GM19438 (cell line): ENCODE measurements around the gene GAK.
A peak's percentile ranks its signal among the peaks of the same experiment; 100 is the strongest.
"Not testable (repeated sequence)": the region's sequence is repeated elsewhere in the genome, so short reads cannot be mapped to it uniquely, and the experiment has no call there.

Source experiments
- ATAC-seq: cut with Tn5 transposase; IDR thresholded peaks from one replicate; pipeline ENCODE4 v1.9.1; 2021; ENCODE audit warnings: low read depth; ENCODE audit not compliant: unreplicated experiment

The GAK gene

DNA sequence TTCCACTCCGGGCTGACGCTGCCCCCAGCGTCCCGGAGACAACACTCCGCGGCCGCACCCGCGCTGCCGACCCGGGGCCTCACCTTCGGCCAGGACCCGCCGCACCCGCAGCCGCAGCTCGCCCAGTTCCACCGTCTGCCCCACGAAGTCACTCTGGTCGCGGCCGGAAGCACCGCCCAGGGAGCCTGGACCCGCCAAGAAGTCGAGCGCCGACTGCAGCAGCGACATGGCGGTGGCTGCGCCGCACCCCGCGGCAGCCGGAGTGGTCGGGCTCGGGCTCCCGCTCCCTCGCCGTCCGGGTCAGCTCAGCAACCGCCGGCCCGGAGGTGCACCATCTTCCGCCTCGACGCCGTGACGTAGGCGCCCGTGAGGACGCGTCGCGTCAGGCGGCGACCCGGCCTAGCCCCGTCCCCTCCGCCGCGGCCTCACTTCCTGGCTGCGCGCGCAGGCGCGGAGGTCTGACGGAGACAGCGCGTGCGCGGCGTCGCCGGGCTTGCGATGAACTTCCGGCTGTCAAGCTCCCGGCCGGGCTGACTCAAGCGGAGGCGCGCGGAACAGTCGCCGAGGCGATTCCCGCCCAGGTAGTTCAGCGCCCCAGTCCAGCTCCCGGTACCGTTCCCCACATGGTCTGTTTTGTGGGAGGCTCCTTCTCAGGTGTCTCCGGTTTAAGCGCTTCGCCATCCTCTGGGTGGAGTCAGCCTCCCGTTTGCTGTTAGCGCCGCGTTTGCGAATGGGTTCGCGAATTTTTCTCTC lies at the start of gene GAK, which contains the start of gene TMEM175:
TSS of gene GAK (minus strand) at position 357 of the 753 bp plus-strand sequence. CDS start at position 228, 129 bp downstream.
TSS of gene TMEM175 (plus strand) at position 501 of the 753 bp plus-strand sequence. CDS start 15,280 bp downstream, outside the sequence.
- peak; percentile 75 for ATAC-seq

DNA sequence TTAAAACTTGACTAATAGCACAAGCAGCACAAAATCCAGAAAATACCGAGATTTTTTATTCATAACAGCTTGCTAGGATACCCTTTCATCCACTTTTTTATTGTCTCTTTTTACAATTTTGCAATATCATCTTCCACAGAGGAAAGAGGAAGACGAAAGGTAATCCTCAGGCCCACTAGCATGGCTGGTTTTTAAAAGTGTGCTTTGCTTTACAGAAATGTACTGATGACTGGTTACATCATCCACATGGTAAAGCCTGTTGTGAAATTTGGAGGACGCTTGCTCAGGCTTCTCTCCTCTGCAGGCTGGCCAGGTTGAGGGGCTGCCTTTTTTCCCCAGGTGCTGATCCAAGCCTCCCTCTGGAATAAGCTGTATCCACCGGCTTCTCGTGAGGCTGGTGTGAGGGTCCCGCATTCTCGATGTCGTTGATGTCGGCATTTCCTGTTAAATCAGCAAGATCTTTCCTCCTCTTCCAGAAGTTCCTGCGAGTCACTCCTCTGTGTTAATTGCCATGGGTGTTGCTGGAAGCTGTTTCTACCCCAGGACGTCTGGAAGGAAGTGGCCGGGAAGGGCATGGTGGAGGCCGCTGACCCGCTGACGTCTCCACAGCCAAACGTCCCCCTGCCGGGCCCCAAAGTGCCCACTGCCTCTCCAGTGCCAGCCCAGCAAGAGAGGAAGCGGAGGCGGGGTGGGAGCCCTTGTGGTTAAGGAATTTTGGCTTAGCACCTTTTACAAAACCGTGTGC lies 47.0 kb upstream of the GAK start:
- no peak for ATAC-seq

DNA sequence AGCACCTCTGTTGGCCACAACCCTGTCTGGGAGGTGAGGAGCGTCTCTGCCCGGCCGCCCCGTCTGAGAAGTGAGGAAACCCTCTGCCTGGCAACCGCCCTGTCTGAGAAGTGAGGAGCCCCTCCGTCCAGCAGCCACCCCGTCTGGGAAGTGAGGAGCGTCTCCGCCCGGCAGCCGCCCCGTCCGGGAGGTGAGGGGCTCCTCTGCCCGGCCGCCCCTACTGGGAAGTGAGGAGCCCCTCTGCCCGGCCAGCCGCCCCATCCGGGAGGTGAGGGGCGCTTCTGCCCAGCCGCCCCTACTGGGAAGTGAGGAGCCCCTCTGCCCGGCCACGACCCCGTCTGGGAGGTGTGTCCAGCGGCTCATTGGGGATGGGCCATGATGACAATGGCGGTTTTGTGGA lies 43.9 kb upstream of the GAK start:
- not testable (repeated sequence) for ATAC-seq

DNA sequence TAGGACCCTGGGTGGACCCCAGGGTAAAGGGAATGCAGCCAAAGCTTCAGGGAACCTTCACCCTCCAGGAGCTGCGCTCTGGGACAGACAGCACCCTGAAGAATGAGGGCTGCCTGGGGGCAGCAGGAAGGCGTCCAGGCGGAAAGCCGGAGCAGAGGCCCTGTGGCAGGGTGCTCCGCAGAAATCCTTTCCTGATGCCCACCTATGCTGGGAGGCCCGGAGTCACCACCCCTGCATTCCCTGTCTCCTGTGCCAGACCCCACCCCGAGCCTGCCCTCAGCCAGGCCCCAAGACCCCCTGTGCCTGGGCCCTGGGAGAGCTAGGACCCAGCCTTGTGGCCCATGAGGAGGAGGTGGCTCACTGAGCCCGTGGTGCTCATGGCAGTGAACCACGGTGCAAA lies 42.6 kb upstream of the GAK start:
- no peak for ATAC-seq

DNA sequence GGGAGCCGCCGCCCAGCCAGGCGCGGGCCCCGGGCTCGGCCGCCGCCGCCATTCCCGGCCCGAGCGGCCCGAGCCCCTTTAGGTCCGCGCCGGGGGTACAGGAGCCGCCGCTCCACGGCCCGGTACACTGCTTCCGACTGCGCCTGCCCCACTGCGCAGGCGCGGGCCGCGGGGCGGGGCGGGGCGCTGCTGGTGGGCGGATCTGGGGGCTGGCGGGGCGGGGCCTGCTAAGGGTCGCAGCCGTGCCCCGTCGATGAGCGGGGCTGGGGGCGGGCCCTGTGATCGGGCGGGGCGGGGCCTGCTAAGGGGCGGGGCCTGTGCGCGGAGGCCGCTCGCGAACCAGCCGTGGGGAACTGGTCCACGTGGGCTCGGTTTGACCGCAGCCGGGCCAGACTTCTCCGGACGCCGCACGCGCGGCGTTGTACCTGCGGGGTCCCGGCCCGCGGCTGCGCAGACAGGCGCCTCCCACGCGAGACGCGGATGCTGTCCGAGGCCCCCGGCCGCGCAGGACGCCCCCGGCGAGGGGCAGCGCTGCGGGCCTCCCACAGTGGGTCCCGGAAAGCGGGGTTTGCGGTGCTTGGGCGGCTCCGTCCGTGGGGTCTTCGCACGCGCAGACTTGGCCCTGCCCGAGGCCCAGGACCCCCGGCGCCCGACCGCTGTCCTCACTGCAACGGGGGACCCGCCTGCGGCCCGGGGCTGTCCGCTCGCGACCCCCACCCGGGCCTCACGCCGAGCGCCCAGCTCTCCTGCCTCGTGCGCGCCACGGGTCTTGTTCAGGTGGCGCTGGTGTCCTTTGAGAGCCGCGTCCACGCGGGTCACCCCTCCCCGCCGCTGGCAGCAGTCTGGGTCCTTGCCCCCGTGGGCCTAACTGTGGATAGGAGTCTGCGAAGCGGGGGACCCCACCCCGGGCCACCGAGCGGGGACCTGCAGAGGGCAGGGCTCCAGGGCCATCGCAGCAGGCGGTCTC lies 41.6 kb upstream of the GAK start, which contains the start of gene DGKQ:
TSS of gene DGKQ (minus strand) at position 139 of the 967 bp plus-strand sequence. CDS start at position 52, 87 bp downstream.
- peak; percentile 66 for ATAC-seq

DNA sequence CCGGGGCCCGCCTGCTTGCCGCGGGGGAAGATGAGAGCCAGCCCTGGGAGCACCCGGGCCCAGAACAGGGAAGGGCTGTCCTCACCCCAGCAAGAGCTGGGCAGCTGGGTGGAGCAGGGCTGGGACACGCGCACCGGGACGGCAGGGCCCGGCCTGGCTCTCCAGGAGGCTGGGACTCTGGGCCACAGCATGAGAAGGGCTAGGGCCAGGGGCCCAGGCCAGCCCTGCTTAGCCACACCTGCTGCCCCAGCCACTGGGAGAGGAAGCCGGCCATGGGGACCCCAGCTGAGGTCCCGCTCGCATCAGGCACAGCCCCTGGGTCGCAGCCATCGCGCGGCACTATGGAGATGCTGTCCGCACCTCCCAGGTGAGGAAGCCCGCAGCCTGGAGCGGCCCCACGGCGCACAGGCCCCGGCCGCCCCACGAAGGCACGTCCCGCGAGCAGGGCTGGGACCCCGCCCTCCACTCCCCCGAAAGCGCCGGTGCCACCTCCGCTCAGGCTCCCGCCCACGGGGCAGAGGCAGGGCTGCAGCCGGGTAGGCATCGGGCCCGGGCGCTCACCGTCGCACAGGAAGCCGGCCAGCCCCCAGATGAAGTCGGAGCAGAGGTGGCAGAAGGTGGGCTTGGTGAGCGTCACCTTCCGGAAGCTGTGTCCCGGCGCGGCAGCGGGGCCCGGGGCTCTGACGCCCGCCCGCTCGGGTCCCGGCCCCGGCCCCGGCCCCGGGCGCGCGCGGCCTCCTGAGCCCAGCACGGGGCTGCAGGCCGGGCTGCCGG lies 40.7 kb upstream of the GAK start:
- peak; percentile 42 for ATAC-seq

DNA sequence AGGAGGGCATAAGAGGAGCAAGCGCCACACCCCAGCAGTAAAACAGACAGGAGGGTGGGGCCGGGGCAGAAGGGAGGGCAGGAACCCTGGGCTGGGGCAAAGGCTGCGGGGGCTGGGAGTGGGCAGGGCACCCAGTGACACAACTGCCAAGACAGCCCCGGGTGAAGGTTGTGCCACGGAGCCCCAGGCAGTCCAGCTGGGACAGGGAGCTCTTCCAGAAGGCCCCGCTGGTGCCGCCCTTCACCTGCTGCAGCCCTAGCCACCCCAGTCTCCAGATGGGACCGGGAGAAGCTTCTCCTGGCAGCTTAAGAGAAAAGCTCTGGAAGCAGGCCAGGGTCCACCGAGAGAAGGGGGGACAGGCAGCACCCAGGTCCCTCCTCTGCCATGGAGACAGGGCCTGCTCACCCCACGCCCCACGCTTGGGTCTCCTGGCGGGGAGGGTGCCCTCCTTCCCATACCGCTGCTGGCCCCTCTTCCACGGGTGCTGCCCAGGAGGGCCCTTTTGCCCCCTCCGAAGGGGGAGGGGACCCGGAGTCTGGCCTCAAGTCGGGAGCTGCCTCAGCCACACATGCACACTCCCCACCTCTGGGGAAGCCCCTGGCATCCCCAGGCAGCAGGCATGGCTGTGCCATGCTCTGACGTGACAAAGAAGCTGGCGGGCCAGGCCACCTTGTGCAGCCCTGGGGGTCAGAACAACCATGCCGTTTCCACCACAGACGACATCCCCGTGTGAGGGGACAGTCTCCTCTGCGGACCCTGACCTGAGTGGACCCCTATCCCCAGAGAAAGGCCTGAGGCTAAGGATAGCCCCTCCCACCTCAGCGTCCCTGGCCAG lies 39.8 kb upstream of the GAK start:
- no peak for ATAC-seq

DNA sequence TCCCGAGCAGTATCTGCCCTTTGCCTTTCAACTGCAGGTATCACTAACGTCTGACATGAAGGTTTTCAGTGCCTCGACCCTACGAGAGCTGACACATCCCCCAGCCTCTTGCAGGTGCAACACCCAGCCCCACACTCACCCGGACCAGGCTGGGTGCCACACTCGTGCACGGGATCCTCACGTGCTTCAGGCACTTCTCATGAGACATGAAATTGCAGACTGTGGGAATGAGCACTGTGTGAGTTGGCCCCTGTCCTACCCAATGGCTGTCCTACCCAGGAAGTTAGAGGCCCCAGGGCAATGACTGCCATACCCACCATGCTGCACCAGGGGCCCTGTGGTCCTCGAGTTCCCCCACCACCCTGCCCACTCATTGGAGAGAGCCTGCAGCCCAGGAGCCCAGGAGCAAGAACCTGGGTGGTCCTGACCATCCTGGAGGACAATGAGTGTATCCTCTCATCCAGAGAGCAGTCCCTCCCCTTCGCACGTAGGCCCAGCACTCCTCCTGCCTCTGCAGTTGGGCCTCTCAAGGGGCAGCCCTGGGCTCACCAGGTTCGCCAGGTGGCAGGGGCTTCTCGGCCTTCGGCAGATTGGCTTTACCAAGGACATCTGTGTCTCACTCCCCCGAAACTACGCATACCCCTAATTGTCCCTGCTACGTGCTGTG lies 38.9 kb upstream of the GAK start:
- no peak for ATAC-seq

DNA sequence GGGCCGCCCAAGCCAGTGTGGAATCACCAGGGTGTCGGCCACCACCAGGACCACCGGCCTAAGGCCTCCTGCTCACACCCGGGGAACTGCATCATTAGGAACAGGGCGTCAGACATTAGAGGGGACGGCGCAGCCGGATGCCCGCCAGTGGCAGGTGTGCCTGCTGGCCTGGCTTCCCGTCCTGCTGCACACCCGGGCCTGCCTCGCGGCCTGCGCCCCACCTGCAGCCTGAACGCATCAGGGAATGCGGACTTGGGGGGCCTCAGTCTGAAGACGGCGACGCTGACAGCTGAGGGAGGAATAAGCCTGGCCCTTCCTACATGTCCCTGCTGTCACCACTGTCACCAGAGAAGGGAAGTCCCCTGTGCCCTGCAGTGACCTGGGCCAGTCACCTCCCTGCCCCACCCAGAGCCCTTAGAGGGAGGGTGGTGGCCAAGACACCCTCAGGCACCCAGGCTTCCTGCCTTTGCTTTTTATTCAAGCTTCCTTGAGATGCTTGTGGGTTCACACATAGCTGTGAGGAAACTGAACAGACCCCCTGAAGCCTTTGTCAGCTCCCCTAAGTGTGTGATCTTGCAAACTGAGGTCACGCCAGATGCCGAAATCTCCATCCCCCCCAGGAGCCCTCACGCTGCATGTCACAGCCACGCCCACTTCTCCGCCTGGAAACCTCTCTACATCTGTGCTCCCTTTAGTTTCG lies 38.1 kb upstream of the GAK start:
- ATAC-seq = no peak

DNA sequence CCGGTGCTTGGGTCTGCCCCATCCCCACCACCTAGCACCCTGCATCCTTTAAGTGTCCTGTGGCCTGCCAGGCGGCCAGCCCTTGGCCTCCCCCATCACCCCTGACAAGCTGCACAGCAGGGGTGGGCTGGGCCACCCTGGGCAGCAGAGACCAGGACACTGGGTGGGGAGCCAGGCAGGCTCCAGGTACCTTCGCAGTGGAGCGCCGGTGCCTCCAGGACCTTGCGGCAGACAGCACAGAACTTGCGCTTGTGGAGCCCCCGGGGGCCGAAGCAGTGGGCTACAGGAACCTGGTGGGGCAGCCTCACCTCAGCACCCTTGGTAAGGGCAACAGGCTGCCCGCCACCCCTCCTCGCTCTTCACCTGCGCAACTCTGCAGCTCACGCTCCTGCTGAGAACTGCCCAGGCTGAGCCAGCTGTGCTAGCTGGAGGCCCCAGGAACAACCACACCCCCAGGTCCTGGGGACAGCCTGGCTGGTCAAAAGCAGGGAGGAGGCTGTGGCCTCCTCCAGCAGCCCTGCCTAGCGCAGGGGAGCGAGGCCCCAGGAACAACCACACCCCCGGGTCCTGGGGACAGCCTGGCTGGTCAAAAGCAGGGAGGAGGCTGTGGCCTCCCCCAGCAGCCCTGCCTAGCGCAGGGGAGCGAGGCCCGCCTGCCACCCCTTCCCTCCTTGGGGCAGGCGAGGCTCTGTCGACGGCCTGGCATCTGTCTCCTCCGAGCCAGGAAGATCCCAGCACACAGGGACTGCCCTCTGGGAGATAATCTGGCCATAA lies 36.7 kb upstream of the GAK start:
- ATAC-seq = no peak

DNA sequence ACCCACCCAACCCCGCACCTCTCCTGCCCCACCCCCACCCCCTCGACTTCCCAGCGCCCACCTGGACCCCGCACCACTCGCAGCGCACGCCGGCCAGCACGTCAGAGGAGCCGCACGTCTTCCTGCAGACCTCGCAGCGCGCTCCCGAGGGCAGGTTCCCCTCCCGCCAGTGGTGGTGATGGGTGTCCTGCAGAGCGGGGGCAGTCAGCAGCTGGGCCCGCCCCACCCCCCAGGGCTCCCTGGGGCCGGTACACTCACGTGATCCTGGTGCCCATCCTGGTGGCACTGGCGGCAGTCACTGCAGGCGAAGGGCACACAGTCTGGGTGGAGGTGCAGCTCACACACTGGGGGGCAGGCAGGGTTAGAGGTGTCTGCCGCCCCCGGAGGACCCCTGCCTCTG lies 36.1 kb upstream of the GAK start:
- ATAC-seq = no peak

DNA sequence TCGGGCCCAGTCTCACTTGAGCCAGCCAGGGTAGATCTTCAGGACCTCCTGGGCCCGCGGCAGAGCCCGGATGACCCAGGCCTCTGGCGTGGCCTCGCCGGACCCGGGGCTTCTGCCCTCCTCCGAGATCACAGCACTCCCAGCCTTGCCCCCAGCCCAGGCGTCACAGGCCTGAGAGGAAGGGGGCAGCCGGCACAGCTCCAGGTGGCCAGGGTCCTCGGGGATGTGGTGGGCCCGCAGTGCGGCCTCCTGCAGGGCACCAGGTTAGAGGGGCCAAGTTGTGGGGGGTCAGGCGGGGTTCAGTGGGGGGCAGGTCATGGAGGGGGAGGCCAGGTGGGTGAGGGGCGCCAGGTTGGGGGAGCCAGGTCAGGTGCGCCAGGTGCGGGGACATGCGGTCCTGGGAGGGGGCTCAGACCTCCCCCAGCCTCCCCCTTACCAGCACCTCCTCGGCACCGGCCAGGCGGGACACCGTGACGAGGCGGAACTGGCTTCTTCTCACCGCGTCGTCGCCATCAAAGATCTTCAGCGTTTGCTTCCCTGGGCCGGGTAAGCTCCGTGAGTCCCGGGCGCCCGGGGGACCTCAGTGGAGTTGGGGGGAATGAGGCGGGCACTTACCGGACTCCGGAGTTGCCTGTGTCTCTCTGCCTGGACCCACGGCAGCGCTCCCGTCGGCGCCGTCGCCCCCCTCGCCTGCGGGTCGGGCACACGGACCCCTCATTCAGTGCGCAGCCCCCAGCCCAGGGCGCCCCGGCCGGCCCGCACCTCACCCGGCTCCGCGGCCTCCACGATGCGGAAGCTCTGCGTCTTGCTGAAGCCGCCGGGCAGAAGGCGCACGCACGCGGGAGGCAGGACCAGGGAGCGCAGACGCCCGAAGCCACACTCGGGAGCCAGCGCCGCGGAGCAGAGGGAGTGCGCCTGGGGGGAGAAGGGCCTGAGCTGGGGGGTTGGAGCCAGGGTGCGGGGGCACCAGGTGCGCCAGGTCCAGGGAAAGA lies 35.3 kb upstream of the GAK start:
- no peak for ATAC-seq

DNA sequence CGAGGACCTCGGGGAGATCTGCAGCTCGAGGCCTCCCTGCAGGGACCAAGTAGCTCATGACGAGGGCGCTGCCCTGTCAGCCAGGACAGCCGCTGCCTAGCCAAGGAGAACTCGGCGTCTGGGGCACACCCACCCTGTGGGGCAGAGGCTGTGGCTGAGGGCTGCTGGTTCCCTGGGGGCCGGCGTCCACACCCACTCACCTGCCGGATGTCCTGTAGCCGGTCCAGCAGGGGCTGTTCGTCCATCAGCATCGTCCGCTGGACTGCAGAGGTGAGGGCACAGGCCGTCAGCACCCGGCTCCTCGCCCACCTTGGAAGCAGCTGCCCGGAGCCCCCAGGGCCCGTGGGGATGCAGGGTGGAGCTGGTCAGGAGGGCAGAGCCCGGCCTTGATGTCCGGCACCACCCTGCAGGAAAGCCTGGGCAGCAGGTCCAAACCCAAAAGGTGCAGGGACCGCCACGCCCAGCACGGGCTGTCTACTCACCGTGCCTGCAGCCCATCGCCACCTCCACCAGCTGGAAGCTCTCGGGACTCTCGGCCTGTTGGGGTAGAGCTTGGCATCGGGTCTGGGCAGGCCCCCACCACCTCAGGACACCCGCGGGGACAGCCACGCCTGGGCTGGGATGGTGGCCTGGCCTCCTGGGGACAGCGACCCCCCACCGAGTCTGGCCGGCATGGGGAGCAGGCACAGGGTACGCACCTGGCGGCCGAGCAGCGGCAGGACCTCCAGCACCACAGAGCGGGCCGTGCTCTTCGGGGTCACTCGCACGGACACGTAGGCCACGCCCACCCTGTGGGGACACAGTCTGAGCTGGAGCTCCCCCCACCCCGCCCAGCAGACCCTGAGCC lies 34.4 kb upstream of the GAK start:
- no peak for ATAC-seq

DNA sequence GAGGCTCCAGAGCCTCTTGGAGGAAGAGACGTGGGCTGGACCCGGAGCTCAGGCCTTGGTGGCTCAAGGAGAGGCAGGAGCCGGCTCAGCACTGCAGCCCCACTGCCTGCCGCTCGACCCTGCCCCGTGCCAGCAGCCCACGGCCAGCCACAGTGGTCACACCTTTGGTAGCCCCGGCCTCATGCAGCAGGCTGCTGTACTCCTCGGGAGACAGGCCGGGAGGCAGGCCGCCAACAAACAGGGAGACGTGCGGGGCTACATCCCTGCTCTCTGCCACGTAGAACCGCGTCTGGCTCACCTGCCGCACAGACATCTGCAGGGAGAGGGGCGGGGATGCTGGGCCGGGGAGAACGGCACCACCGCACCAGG lies 33.6 kb upstream of the GAK start:
- no peak for ATAC-seq
